HG03378 (cell line): Measurements from ENCODE around the gene SLC6A4.
"Not testable (repeated sequence)": the region's sequence is repeated elsewhere in the genome, so short reads cannot be mapped to it uniquely, and the experiment has no call there.

Experiments used
- ATAC-seq: cut with Tn5 transposase; IDR thresholded peaks from one replicate; pipeline ENCODE4 v1.9.1; 2021; ENCODE audit warnings: mild to moderate bottlenecking, moderate library complexity; ENCODE audit not compliant: unreplicated experiment

The SLC6A4 gene

GRCh38 chr17:30186761-30187160, 48.7 kb downstream of the SLC6A4 start:
- no peak for ATAC-seq

- ATAC-seq = no peak
Observed at GRCh38 chr17:30176855-30177254, 58.6 kb downstream of the SLC6A4 start.

GRCh38 chr17:30174556-30174955, 60.9 kb downstream of the SLC6A4 start:
- ATAC-seq = no peak

- ATAC-seq = peak; percentile 88
Observed at GRCh38 chr17:30173649-30174048, 61.8 kb downstream of the SLC6A4 start.

GRCh38 chr17:30172560-30172959, 62.9 kb downstream of the SLC6A4 start:
- no peak for ATAC-seq

- no peak for ATAC-seq
Observed at GRCh38 chr17:30170415-30170987, 65.0 kb downstream of the SLC6A4 start.

- no peak for ATAC-seq
Observed at GRCh38 chr17:30165960-30166359, 69.5 kb downstream of the SLC6A4 start.

GRCh38 chr17:30165147-30165546, 70.3 kb downstream of the SLC6A4 start:
- no peak for ATAC-seq

- no peak for ATAC-seq
Observed at GRCh38 chr17:30164531-30164930, 71.0 kb downstream of the SLC6A4 start.

- ATAC-seq = no peak
Observed at GRCh38 chr17:30161601-30162000, 73.9 kb downstream of the SLC6A4 start.

- ATAC-seq = no peak
Observed at GRCh38 chr17:30160419-30161172, 74.9 kb downstream of the SLC6A4 start.

GRCh38 chr17:30158896-30159625, 76.4 kb downstream of the SLC6A4 start:
- no peak for ATAC-seq

- no peak for ATAC-seq
Observed at GRCh38 chr17:30155389-30155788, 80.1 kb downstream of the SLC6A4 start.

GRCh38 chr17:30153463-30153862, 82.0 kb downstream of the SLC6A4 start:
- ATAC-seq = no peak

- no peak for ATAC-seq
Observed at GRCh38 chr17:30151471-30151870, 84.0 kb downstream of the SLC6A4 start.

- ATAC-seq = no peak
Observed at GRCh38 chr17:30148376-30148775, 87.1 kb downstream of the SLC6A4 start.

- ATAC-seq = not testable (repeated sequence)
Observed at GRCh38 chr17:30147860-30148259, 87.6 kb downstream of the SLC6A4 start.
